Keratinocyte (primary cell): ENCODE results near the gene PRRC2B.

Experiments used
- CTCF ChIP-seq, 3 experiments: IDR thresholded peaks in 1 of 3; conservative IDR thresholded peaks in 1 of 3; optimal IDR thresholded peaks in 1 of 3; 2 replicates in 2 of 3; 3 replicates in 1 of 3; pipeline versions ENCODE3 to v1.5.1; 2011; ENCODE audit warnings: low read length in 3 of 3, mild to moderate bottlenecking in 3 of 3, moderate library complexity in 2 of 3, control low read depth in 1 of 3, inconsistent platforms in 1 of 3; ENCODE audit not compliant: insufficient read depth in 2 of 3; ENCODE audit errors: extremely low read depth in 1 of 3
- EZH2 ChIP-seq: IDR thresholded peaks from one replicate; pipeline ENCODE4 v1.6.1; 2012; ENCODE audit warnings: inconsistent platforms, mild to moderate bottlenecking, low read length, moderate library complexity

- TF ChIP-seq CTCF (optimal IDR thresholded peaks at IDR 0.05 in 1 of 3, IDR thresholded peaks at IDR 0.05 in 1 of 3, conservative IDR thresholded peaks at IDR 0.05 in 1 of 3; ENCODE audit: extremely low read depth in 1 of 3, insufficient read depth in 2 of 3, low read length in 3 of 3) (no peak), EZH2 (no peak)
These were observed 79.5 kb downstream of the PRRC2B start for GRCh38 chr9:131473198-131473885.
